Measurements from ENCODE around the gene COP1. TPM values are rescaled to one million over a fixed set of nuclear protein-coding genes. Genes with fewer than 3 reads are reported as not detected.
"Not testable (repeated sequence)": the region's sequence is repeated elsewhere in the genome, so short reads cannot be mapped to it uniquely, and the experiment has no call there.

Gene COP1
- total RNA-seq, 1 experiment from 2014 or later: 65.4 TPM

- no peak for DNase-seq
- peaks cover 21% of the 10 kb centered on the region for H3K36me3 ChIP-seq
- H3K4me3 ChIP-seq: no peak overlapping the region
- no peaks in the 10 kb centered on the region for H3K9me3 ChIP-seq
- H3K27me3 ChIP-seq: no peaks in the 10 kb centered on the region
These were observed 163.5 kb downstream of the COP1 start for GRCh38 chr1:176043537-176043936.

GRCh38 chr1:176033881-176034280, 173.2 kb downstream of the COP1 start:
- Histone ChIP-seq H3K27me3 (no peaks in the 10 kb centered on the region), H3K9me3 (no peaks in the 10 kb centered on the region), H3K36me3 (peaks cover 11% of the 10 kb centered on the region), H3K4me3 (no peak overlapping the region)
- no peak for DNase-seq

- H3K9me3 ChIP-seq: no peaks in the 10 kb centered on the region
- no peak overlapping the region for H3K4me3 ChIP-seq
- H3K27me3 ChIP-seq: no peaks in the 10 kb centered on the region
- no peak for DNase-seq
- peaks cover 9% of the 10 kb centered on the region for H3K36me3 ChIP-seq
These were observed 173.6 kb downstream of the COP1 start for GRCh38 chr1:176033474-176033873.

- H3K27me3 ChIP-seq: no peaks in the 10 kb centered on the region
- H3K9me3 ChIP-seq: no peaks in the 10 kb centered on the region
- no peak for DNase-seq
- H3K36me3 ChIP-seq: peaks cover 4% of the 10 kb centered on the region
- H3K4me3 ChIP-seq: no peak overlapping the region
These were observed 174.9 kb downstream of the COP1 start for GRCh38 chr1:176032040-176032645.

- no peaks in the 10 kb centered on the region for H3K9me3 ChIP-seq
- no peak overlapping the region for H3K4me3 ChIP-seq
- H3K36me3 ChIP-seq: peaks cover 4% of the 10 kb centered on the region
- no peaks in the 10 kb centered on the region for H3K27me3 ChIP-seq
- DNase-seq: no peak
These were observed 177.5 kb downstream of the COP1 start for GRCh38 chr1:176029609-176030008.

GRCh38 chr1:176029155-176029554, 177.9 kb downstream of the COP1 start:
- Histone ChIP-seq H3K36me3 (peaks cover 4% of the 10 kb centered on the region), H3K27me3 (no peaks in the 10 kb centered on the region), H3K9me3 (no peaks in the 10 kb centered on the region), H3K4me3 (no peak overlapping the region)
- no peak for DNase-seq

GRCh38 chr1:176027934-176028333, 179.2 kb downstream of the COP1 start:
- not testable (repeated sequence) for DNase-seq, H3K4me3 ChIP-seq, H3K9me3 ChIP-seq, H3K36me3 ChIP-seq, H3K27me3 ChIP-seq

GRCh38 chr1:176022574-176022973, 184.5 kb downstream of the COP1 start:
- Histone ChIP-seq H3K27me3 (no peaks in the 10 kb centered on the region), H3K36me3 (peaks cover 4% of the 10 kb centered on the region; the same call in 1 of the 2 replicates), H3K4me3 (no peak overlapping the region), H3K9me3 (no peaks in the 10 kb centered on the region)
- DNase-seq: no peak

GRCh38 chr1:176017722-176018121, 189.4 kb downstream of the COP1 start:
- no peak overlapping the region for H3K4me3 ChIP-seq
- H3K9me3 ChIP-seq: no peaks in the 10 kb centered on the region
- no peaks in the 10 kb centered on the region for H3K27me3 ChIP-seq
- H3K36me3 ChIP-seq: 0 out of 2 replicates have a peak, but pooled peaks cover 2% of the 10 kb centered on the region
- DNase-seq: no peak

GRCh38 chr1:176009951-176010350, 197.1 kb downstream of the COP1 start:
- no peak for DNase-seq
- peaks cover 14% of the 10 kb centered on the region for H3K9me3 ChIP-seq

GRCh38 chr1:176007756-176008389, 199.2 kb downstream of the COP1 start:
- DNase-seq, H3K27me3 ChIP-seq, H3K4me3 ChIP-seq: not testable (repeated sequence)
- H3K36me3 ChIP-seq: peaks cover 15% of the 10 kb centered on the region
- H3K9me3 ChIP-seq: peaks cover 14% of the 10 kb centered on the region

More at GRCh38 chr1:176009951-176010350, 197.1 kb downstream of the COP1 start:
- H3K36me3 ChIP-seq: peaks cover 15% of the 10 kb centered on the region
- H3K4me3 ChIP-seq: no peak overlapping the region
- no peaks in the 10 kb centered on the region for H3K27me3 ChIP-seq

- not testable (repeated sequence) for H3K36me3 ChIP-seq, H3K27me3 ChIP-seq, H3K4me3 ChIP-seq, H3K9me3 ChIP-seq, DNase-seq
These were observed 212.4 kb downstream of the COP1 start for GRCh38 chr1:175994660-175995059.

- H3K27me3 ChIP-seq, DNase-seq, H3K9me3 ChIP-seq, H3K36me3 ChIP-seq, H3K4me3 ChIP-seq: not testable (repeated sequence)
These were observed 214.3 kb downstream of the COP1 start for GRCh38 chr1:175992825-175993224.

GRCh38 chr1:175992202-175992601, 214.9 kb downstream of the COP1 start:
- not testable (repeated sequence) for DNase-seq, H3K9me3 ChIP-seq, H3K27me3 ChIP-seq, H3K4me3 ChIP-seq
- peaks cover 11% of the 10 kb centered on the region for H3K36me3 ChIP-seq

GRCh38 chr1:175984813-175985212, 222.3 kb downstream of the COP1 start:
- no peak overlapping the region for H3K4me3 ChIP-seq
- peaks cover 20% of the 10 kb centered on the region for H3K9me3 ChIP-seq
- DNase-seq: no peak
- H3K36me3 ChIP-seq: peaks cover 67% of the 10 kb centered on the region
- H3K27me3 ChIP-seq: no peaks in the 10 kb centered on the region

- no peak overlapping the region for H3K4me3 ChIP-seq
- no peak for DNase-seq
- no peaks in the 10 kb centered on the region for H3K27me3 ChIP-seq
- peaks cover 20% of the 10 kb centered on the region for H3K9me3 ChIP-seq
- peaks cover 66% of the 10 kb centered on the region for H3K36me3 ChIP-seq
These were observed 222.9 kb downstream of the COP1 start for GRCh38 chr1:175984057-175984812.

- DNase-seq, H3K27me3 ChIP-seq: not testable (repeated sequence)
These were observed 223.7 kb downstream of the COP1 start for GRCh38 chr1:175983363-175983762.

More at GRCh38 chr1:175983363-175983762, 223.7 kb downstream of the COP1 start:
- peaks cover 64% of the 10 kb centered on the region for H3K36me3 ChIP-seq
- not testable (repeated sequence) for H3K4me3 ChIP-seq
- peaks cover 20% of the 10 kb centered on the region for H3K9me3 ChIP-seq

Data from MG63 (cell line).